Stimulated activated CD8-positive, alpha-beta memory T cell treated with anti-CD3 and anti-CD28 coated beads, Interleukin-12 subunit alpha, Interleukin-12 subunit beta, amount 100 ng/mL, for 24 hours (primary cell): ENCODE data around the gene LHX6.

Source experiments
- DNase-seq: peaks from one replicate; pipeline ENCODE4 v3.0.0-alpha.2; 2020; ENCODE audit errors: extremely low read depth

LHX6 gene

DNA sequence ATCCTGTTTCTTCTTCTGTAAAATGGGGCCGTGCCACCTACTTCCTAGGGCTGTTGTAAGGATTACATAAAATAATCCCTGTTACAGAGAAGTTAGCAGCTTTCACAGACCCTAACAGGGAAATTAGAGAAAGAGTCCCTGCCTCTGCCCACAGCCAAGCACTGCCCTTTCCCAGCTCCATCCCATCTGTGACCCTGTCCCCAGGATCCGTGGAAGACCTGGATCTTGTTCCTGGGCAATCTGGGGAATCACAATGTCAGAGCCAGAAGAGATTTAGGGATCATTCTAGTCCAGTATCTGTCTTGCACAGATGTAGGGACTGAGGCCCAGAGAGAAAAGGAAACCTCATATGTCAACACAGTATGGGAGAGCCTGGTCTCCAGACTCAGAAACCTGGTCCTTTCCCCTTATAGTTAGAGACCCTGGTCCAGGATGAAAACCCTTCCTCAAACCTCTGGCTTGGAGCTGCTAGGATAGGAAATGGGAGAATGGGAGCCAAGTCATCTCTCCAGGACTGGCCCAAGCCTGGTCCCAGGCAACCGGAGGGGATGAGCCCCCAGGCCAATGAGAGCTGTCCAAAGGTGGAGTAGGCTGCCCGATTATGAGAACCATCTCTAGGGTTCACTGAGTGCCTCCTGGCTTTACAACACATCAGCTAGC, 12.5 kb downstream of the LHX6 start:
- no peak for DNase-seq

DNA sequence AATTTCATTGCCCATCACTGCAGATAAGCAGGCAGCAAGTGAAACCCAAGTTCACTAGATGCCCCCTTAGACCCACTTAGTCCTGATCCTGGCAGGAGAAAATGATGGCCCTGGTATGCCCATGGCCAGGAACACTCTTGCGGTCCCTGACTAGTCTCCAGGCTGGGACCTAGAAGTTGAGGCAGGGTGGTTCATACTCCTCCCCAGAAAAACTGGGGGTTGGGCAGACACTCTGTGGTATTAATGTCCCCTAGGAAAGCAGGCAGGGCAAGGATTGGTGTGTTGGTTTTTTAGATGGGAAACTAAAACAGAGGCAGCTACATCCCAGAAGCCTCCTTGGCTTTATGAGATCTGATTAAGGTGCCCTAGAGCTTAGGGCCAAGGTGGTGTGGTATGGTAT, 13.1 kb downstream of the LHX6 start:
- DNase-seq = no peak

DNA sequence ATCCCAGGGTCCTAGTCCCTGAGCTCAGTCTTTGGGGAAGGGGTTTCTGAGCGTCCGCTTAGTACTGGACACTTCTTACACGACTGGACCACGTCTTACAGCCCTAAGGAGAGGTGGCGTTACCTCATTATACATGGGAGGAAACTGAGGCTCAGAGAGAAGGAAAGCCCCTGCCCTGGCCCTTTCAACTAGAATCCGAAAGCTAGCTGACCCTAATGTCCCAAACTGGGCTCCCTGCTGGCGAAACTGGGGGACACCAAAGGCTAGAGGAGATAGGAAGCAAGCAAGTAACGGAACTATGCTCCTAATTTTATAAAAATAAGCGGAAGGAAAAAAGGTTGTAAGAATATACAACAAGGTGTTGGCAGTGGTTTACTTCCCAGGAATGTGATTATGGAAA, 14.2 kb downstream of the LHX6 start:
- no peak for DNase-seq

DNA sequence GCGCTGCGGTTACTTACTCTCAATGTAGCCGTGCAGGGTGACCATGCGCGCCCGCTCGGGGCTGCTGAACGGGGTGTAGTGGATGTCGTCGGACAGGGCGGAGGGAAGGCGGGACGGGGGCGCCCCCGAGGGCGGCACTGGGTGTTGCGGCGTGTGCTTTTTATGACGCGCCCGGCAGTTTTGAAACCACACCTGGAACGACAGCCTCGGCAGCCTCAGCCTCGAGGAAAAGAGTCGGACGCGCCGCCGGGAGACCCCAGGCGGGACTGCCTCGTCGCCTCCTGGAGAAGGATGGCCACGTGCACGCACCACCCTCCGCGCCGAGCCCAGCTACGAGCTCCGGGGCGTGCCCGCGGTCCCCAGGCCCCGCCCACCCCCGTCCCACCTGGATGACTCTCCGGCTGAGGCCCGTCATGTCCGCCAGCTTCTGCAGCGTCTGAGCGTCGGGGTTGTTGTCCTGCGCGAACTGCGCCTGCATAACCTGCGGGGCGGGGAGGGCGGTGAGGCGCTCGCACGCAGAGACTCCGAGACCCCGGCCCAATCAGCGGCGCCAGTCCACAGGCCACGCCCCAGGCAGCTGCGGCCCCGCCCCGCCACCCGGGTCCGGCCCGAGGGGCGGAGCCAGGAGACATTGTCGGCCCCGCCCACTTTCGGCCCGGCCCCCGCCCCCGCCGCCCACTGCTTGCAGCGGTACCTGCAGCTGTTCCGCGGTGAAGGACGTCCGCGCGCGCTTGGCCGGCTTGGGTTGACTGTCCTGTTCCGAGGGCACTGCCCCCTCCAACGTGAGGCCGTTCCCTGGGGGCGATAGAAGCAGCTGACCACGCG, 15.0 kb downstream of the LHX6 start:
- DNase-seq = peak; percentile 16

DNA sequence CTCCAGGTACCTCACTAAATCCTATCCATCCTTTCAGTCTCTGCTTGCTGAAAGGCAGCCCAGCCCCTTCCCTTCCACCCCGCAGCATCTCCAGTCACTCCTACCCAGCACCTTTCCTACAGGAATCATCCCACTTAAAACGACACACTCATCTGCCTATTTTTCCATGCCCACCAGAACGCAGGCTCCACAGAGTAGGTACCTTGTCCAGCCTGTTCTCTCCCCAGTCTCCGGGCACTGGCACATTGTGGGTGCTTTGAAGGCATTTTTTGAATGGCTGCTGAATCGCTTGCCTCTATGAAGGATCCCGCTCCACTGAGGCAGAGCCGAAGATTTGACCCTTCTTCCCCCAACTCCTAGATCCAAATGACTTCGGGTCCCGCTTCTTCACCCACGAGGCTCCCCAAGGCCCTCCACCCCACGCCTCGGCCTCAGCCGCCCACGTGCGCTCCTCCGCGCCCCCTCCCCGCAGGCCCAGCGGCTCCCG, 15.6 kb downstream of the LHX6 start:
- DNase-seq = no peak

DNA sequence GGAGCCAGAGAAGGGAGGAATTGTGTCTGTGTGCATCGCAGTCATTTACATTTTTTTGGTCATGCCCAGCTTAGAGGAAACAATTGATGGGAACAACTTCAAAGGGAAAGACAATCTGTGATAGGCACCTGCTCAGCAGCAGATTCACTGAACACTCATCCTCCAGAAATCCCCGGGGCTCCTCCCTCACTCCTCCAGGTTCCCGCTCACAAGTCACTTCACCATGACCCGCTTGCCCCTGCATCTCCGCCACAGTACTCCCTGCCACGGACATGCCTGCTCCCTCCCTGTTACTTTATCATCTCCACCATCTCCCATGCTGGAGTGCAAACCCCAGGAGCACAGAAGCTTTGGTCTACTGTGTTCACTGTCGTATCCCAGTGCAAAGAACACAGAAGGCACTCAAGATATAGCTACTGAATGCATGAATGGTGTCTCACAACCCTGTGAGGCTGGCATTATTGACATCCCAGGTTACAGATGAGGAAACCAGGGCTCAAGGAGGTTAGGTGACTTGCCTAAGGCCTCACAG, 16.2 kb downstream of the LHX6 start:
- no peak for DNase-seq

DNA sequence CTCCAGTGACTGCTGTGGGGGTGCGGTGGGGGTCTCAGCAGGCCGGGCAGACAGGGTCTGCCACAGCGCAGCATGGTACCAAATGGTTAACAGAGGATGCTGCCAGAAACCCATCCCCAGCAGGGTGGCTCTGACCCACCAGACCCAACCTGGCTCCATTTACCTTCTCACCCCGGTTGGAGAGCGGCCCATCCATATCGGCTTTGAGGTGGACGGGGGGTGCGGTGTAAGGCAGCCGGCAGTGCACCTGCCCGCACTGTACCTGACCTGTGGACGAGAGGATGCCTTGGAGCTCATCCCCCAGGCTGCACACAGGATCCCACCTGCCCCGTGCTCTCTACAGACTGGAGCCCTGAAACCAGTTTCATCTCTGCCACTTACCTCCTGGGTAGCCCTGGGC, 19.3 kb downstream of the LHX6 start:
- DNase-seq = no peak

DNA sequence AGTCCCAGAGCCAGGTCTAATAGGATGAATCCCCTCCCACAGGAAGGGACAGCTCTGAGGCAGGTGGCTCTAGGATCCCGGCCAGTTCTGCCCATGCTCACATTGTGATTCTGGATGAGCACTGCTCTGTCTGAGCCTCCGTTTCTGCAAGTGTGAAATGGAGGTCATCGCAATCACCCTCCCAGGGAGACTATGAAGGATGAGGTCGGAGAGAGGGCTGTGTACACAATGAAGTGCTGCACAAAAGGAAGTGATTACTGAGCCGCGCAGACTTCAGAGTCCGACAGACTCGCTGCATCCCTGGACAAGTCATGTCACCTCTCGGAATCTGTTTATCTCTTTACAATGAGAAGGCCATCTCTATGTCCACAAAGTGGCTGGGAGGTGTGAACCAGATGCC, 21.7 kb downstream of the LHX6 start:
- no peak for DNase-seq

DNA sequence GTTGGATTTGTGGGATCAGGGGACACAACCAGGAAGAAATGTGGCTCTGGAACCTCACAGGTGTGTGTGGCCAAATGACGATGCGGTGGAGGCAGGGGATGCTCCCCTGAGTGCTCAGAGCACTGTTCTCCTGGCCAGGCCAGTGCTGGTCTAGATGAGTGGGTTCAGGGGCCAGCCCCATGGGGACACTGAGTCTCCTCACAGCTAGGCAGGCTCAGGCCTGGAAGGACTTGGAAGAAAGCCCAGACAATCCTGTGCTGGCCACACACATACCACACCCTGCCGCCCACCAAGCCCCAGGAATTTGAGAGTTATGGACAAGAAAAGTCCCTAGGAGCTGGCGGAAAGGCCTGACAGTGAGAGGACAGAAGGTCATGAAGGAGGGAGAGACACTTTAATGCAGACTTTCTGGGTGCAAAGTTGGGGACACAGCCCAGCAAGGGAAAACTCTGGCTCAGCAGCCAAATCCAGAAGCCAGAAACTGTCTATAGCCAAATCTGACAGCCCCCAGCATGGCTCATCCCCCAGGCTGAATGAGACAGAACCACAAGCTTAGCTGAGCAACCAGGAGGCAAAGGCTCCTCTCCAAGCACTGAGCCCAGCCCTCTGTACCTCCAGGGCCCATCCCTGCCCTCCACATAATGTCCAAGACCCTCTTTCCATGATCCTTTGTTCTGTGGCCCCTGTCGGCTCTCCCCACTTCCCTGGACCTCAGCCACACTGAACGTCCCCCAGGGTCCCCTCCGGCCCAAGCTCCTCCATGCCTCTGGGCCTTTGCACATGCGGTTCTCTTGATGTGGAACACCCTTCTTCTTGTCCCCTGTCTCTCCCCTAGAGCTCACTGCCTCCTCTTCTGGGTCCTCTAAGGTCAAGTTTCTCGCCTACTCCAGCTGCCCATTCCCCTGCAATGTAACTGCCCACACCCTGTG, 22.4 kb downstream of the LHX6 start:
- no peak for DNase-seq

DNA sequence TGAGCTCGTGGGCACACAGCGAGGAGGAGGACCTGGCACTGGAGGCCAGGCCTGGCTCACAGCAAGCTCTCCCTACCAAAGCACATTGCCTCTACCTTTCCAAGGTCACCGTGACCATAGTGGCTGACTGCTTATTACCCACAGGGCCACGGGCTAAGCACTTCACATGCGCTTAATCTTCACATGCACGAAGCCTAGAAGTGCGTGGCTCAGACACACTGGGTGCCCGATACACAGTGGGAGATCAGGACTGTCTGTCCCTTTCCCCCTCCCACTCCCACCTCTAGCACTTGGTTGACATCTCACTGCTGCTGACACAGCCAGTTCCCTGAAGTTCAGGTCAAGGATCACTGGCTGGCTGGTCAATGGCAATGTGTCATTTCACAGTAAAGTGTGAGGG, 23.6 kb downstream of the LHX6 start:
- DNase-seq = no peak

DNA sequence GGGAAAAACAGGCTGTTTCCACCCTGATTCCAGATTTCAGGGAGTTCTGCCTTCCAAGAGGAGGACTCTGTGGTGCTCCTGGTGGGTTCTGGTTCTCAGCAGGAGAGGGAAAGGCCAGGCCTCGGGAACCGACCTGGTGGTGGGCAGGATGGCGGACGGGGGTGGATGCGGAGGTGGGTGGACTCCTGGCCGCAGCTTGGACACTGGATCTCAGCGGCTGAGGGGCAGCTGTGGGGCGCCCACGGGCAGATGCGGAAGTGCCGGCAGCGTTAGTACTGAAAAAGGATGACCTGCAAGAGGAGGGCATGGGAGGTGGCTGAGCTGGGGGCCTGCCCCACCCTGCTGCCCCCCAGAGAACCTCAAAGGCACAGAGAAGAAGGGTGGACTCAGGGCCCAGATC, 24.3 kb downstream of the LHX6 start:
- DNase-seq = no peak

DNA sequence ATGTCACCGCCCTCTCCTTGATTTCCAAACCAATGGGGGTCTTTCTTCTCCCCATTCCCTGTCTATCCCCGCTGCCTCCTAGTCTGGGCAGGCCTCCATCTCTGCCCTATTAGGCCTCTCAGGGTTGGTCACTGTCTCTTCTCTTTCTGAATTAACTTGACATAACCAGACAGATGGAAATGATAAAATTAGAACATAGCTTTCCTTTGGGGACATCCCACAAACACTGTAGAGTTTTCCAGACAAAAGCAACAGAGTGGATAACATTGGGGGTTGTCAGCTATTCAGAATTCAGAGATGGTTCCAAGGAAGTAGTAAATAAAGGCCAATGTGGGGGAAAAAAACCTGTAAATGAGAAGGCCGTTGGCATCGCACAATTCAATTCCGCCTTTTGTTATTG, 24.7 kb downstream of the LHX6 start:
- no peak for DNase-seq

DNA sequence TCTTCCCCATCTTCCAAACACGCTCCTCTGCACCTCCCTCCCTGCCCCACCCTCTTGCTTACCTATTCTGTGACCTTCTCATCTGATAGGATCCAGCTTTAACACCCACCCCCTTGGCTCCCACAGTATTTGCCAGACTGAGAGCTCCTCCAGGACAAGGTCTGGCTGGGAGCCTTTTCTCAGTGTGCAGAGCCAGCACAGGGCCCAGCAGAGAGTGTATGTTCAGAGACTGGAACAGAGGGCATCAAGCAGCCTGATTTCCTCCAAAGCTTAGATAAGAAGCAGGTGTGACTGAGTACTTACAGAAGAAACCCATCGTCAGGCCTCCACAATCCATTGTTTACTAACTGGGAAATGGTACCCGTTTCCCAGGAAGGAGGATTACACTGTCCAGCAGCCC, 26.6 kb downstream of the LHX6 start:
- DNase-seq = no peak

DNA sequence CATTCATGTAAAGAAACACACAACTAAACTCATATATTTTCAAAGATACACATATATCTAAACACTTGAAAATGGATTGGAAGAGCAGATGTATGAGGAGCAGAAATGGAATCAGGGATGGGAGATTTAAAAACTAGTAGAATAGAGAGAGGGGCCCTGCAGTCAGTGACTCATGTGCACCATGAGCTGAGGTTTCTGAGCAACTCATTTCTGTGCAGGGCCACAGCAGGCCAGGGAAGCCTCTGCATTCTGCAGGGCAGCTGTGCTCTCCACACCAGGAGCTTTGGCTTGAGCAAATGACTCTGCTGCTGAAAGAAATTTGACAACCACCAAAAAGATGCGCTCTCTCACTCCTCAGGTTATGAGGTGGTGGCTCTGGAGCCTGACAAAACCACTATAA, 27.1 kb downstream of the LHX6 start:
- no peak for DNase-seq

DNA sequence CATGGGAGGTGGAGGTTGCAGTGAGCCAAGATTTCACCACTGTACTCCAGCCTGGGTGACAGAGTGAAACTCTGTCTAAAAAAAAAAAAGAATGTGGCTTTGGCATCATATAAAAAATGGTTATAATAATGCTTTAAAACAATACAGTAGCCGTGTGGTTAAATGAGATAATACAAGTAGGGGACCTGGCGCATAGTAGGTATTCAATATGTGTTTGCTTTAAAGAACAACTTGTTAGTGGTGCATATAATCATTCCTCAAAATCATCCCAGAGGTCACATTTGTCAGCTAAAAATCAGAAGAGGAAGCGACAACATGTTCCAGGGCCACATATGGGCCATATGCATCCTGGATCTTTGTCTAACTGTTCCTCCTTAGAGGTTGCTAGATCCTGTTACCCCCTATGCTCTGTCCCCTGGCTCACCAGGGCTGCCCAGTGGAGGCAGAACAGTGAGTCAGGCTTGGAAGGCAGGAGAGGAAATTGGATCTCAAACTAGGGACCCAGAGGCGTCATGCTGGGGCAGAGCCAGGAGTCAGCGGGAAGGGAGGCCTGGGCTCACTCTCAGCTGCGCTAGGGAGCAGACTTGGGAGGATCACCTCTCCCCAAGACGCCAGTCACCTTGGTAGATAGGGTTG, 27.7 kb downstream of the LHX6 start:
- DNase-seq = no peak

DNA sequence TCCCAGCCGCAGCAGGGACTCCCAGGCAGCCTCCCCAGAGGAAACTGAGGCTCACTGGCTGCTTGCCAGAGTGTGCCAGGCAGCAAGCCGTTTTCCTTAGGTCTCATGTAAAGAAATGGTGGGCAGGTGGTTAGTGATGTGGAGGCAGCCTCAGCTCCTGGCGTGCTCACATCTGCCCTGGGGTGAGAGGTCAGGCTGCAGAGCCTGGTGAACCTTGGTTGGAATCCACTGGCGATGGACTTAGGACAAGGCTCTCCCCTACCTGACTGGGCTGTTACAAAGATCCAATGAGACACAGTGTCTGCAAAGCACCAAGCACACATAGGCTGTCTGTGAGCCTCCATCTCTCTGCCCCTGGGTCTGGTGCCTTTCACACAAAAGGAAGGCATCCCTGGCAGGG, 30.9 kb downstream of the LHX6 start:
- DNase-seq = no peak

DNA sequence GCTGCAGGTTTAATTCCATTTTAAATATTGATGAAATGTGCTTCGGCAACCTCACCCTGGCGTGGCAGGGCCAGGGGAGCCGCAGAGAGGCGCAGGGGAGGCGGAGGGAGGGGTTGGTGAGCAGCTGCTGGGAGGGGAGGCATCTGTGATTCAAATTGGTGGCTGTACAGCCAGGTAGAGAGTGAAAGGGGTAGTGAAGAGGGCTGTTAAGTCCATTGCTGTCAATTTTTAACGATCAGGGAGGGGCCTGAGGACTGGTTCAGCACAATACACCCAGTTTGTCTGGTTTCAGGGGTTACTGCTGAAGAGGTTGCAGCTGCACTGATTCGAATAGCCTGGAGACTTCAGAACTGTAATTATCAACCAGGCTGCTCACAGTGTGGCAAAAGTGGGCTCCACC, 31.3 kb downstream of the LHX6 start:
- no peak for DNase-seq

DNA sequence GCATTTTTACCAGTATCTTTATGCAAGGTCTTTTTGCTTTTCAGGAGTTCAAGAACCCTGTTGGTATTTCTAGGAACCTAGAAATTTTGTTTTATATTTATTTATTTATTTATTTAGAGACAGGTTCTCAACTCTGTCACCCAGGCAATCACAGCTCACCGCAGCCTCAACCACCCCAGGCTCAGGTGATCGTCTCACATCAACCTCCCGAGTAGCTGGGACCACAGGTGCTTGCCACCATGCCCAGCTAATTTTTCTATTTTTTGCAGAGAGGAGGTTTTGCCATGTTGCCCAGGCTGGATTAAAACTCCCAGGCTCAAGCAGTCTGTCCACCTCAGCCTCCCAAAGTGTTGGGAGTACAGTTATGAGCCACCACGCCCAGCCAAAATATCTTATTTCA, 32.9 kb downstream of the LHX6 start:
- DNase-seq = no peak

DNA sequence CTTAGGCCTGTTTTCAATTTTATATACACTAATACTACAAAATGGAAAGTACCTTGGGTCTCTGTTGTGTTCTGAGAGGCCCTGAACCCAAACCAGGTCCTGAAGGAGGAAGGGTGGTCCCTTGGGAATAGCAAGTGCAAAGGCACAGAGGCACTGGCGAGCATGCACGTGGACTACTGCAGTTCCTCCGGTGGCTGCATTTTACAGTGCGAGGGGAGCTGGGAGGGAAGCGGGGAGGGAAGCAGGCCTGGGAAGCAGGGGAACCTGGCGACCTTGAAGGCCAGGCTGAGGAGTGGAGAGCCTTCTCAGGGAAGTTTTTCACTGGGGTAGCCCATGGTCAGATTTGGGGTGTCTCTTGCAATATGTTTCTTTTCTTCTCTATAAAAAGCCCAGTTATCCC, 35.1 kb downstream of the LHX6 start:
- DNase-seq = no peak

DNA sequence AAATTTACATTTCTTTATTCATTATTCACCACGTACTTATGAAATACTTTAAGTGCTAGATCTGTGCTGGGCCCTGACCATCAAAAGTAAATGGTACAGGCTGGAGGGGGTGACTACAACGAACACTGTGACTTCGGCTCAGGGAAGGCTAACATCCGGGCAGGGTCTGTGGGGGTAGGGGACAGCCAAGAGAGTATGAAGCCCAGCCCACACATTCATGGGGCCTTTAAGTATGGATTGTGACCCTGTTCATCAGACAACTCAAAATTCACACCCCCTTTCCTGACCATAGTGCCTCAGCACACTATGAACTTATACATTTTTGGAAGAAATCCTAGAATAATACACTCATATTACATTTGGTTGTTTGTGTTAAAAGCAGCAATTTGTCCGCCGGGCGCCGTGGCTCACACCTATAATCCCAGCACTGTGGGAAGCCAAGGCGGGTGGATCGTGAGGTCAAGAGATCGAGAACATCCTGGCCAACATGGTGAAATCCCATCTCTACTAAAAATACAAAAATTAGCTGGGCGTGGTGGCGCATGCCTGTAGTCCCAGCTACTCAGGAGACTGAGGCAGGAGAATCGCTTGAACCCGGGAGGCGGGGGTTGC, 35.7 kb downstream of the LHX6 start:
- DNase-seq = no peak

DNA sequence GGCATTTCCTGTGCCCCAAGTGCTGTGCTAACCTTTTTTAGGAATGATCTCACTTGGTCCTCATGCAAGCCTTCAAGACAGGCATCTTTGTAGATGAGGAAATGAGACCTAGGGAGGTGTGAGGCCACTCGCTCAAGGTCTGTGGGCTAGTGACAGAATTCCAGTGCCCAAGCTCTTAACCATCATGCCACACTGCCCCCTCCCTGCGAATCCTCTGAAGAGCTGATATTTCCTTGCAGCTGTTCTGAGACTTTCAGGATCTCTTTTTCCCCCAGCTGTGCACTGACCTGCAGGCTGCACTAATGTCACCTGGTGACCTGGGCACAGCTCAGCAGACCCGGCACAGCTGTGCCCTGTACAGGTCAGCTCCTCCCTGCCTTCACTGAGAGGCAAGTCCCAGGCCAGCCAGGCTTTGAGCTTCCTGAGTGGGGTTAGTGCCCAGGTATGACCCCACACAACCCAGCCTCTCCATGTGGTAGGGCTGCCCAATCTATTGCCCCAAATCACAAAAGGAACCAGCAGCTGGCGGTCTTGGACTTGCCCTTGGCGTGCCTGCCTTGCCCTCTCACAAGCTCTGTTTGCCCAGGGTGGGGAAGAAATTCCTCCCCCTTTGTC, 36.4 kb downstream of the LHX6 start:
- no peak for DNase-seq
